GM18505 (cell line): ENCODE data around the gene CDC40.
"Not testable (repeated sequence)": the region's sequence is repeated elsewhere in the genome, so short reads cannot be mapped to it uniquely, and the experiment has no call there.

Source experiments
- ATAC-seq: cut with Tn5 transposase; IDR thresholded peaks from one replicate; pipeline ENCODE4 v1.9.1; 2021; ENCODE audit not compliant: unreplicated experiment
- POLR2A ChIP-seq: IDR thresholded peaks from 4 replicates; pipeline ENCODE4 v1.6.1; 2011; ENCODE audit warnings: borderline replicate concordance; ENCODE audit not compliant: insufficient read depth, insufficient read length; ENCODE audit errors: extremely low read depth

Gene CDC40

GRCh38 chr6:110270165-110270564, 89.9 kb downstream of the CDC40 start:
- TF ChIP-seq POLR2A, result no peak
- no peak for ATAC-seq

GRCh38 chr6:110271732-110272022, 91.5 kb downstream of the CDC40 start:
- no peak for ATAC-seq
- no peak for TF ChIP-seq POLR2A

- ATAC-seq, result not testable (repeated sequence)
Observed at GRCh38 chr6:110272781-110273180, 92.6 kb downstream of the CDC40 start.

- TF ChIP-seq POLR2A, result no peak
- no peak for ATAC-seq
Observed at GRCh38 chr6:110277100-110277665, 97.0 kb downstream of the CDC40 start.
